ENCODE measurements around the gene CLCA1. TPM values are rescaled to one million over a fixed set of nuclear protein-coding genes. Genes with fewer than 3 reads are reported as not detected.

CLCA1 gene
- total RNA-seq, 1 donor from 2014 or later = not detected

DNA sequence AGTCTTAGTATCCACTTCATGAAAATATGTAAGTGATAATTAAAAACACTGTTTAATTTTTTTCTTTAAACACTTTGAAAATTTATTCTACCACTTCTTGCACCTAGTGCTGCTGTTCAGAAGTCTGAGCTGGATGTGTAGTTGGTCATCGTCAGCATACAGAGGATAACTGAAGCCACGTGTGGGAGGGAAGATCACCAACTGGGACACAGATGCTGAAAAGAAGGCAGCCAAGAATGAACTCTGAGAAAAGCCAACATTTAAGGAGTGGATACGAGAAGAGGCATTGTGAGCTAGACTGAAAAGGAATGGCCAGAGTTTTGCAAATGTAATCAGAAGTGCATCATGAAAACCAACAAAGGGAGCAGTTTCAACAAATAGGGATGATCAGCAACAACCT, 53.5 kb downstream of the CLCA1 start:
- intact Hi-C loops (cut with DNase I) = no loop called here
- ATAC-seq = no peak

GRCh38 chr1:86523670-86524354, 55.1 kb downstream of the CLCA1 start:
- ATAC-seq (no peak), DNase-seq (ENCODE audit: missing footprints) (no peak)
- intact Hi-C loops (cut with DNase I) = no loop called here

More for the DNA sequence above, 53.5 kb downstream of the CLCA1 start:
- DNase-seq (ENCODE audit: missing footprints) = no peak

GRCh38 chr1:86527306-86527705, 58.6 kb downstream of the CLCA1 start:
- intact Hi-C loops (cut with DNase I) = no loop called here
- DNase-seq (ENCODE audit: missing footprints) = no peak
- no peak for ATAC-seq

- intact Hi-C loops (cut with DNase I) = no loop called here
- ATAC-seq (no peak), DNase-seq (ENCODE audit: missing footprints) (no peak)
These were observed 61.6 kb downstream of the CLCA1 start for GRCh38 chr1:86530211-86530845.

DNA sequence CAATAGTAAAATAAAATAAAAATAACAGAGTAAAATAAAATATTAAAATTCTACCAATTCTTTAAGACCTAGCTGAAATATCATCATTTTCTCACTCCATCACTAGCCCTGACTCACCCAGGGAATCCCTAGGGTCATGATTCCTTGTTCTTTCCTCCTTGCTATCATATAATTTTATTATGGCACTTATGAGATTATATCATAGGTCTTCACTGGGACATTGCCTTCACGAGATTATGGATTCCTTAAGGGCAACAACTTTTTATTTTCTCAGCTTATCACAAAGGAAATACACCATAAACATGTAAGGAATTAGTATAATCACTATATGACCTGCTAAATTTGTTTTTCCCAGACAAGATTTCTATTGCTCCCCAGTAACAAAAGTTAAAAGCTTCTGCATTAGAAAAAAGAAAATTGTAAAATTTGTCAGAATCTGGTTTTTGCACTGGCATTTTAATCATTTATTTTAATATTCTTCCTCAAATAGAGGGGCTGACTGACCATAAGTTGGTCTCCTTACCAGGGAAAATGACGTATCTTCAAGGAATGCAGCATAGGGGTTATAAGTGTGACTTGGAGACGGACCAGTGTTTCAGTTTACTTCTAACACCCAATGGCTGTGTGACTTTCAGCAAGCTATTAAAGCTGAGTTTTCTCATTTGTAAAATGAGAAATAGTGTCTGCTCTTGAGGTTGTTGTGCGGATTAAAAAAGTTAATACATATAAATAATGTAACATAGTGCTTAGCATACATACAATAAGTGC, 69.4 kb downstream of the CLCA1 start:
- DNase-seq (ENCODE audit: missing footprints) (no peak), ATAC-seq (no peak)
- intact Hi-C loops (cut with DNase I) = no loop called here

GRCh38 chr1:86538775-86539174, 70.0 kb downstream of the CLCA1 start:
- intact Hi-C loops (cut with DNase I) = no loop called here
- no peak for DNase-seq (ENCODE audit: missing footprints)
- no peak for ATAC-seq

GRCh38 chr1:86541859-86542258, 73.1 kb downstream of the CLCA1 start:
- ATAC-seq = no peak
- no peak for DNase-seq (ENCODE audit: missing footprints)
- intact Hi-C loops (cut with DNase I) = no loop called here

DNA sequence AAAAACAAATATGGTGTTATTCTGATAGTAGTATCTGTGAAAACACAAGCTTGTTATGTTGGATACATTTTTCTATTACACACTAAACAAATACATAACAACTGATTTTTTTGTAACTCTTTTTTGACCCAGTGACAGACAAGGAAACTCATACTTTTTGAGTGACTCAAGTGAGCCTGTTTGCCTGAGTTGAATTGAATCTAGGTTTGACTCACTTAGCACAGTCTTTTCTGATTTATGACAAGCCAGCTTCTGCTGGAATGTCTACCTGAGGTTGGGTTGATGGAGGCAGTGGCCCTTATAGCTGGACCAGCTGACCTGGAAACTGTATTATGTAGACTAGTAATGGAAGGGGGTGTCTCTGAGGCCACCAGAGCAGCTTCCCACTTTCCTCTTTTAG, 73.9 kb downstream of the CLCA1 start:
- no peak for ATAC-seq
- intact Hi-C loops (cut with DNase I) = no loop called here

GRCh38 chr1:86546787-86547221, 78.1 kb downstream of the CLCA1 start, which contains the start of gene CLCA4:
Gene CLCA4 (plus strand): TSS chr1:86547078. CDS start chr1:86547120, 42 bp downstream.
- no peak for DNase-seq (ENCODE audit: missing footprints)
- intact Hi-C loops (cut with DNase I) = no loop called here
- no peak for ATAC-seq

More for the DNA sequence above, 73.9 kb downstream of the CLCA1 start:
- DNase-seq (ENCODE audit: missing footprints) = no peak

DNA sequence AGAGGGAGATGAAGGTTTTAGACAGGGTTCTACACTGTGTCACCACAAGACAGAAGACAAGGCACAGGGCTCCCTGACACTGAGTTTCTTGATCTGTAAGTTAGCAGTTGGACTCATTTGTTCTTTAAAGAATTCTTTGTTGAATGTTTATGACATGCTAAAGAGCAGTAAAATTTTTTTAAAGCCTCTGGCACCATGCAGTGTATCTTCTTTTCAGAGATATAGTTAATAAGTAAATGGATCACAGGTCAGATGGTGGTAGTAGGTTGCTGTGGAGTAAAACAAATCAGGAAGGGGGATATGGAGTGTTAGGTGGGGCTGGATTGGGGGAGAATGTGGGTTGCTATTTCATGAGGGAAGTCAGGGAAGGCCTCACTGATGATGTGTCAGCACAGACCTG, 80.1 kb downstream of the CLCA1 start:
- ATAC-seq = no peak
- DNase-seq (ENCODE audit: missing footprints) = no peak
- intact Hi-C loops (cut with DNase I) = no loop called here

Other genes with a start within 250 kb of the CLCA1 start
- 5.1 TPM for gene ODF2L, start 72.6 kb upstream of the CLCA1 start, total RNA-seq
- gene CLCA2, start 44.8 kb upstream of the CLCA1 start, total RNA-seq = 0.05 TPM
- not detected for gene CLCA4, start 78.2 kb downstream of the CLCA1 start, total RNA-seq
- 132 TPM for gene SH3GLB1, start 235.6 kb downstream of the CLCA1 start, total RNA-seq